PC-3 (cell line): ENCODE results near the gene USP3. TPM values are rescaled to one million over a fixed set of nuclear protein-coding genes. Genes with fewer than 3 reads are reported as not detected.

Source experiments
- ATAC-seq: fragments of 200-7000 bp; cut with Tn5 transposase; 2 replicates; pipeline ENCODE4 v1.9.1; 2020; ENCODE audit warnings: mild to moderate bottlenecking, moderate library complexity
- BruUV-seq: library from RNA; stranded (reverse); fragments of 400-500 nt; replicated peaks from 2 replicates; lab custom pipeline; 2021; lab: Mats Ljungman, UMichigan
- CTCF ChIA-PET: fragments of 300-600 bp; sonication (Branson Sonifier 250); formaldehyde crosslinking; loops from one replicate; lab custom pipeline; 2022; ENCODE audit warnings: antibody characterized with exemption; lab: Charles Lee
- POLR2A ChIA-PET: fragments of 300-600 bp; sonication (Branson Sonifier 250); formaldehyde crosslinking; loops from one replicate; lab custom pipeline; 2022; ENCODE audit warnings: antibody characterized with exemption; ENCODE audit not compliant: unreplicated experiment; lab: Charles Lee
- DNase-seq: peaks from one replicate; pipeline ENCODE4 v3.0.0-alpha.2; 2015
- H2AFZ ChIP-seq: fragments of 300-600 bp; sonication (generic); 2 replicates; pipeline ENCODE4 v1.6.0; 2016; ENCODE audit warnings: antibody characterized with exemption, low read length
- H3F3A ChIP-seq: fragments of 300-600 bp; sonication (generic); one replicate; pipeline ENCODE4 v1.6.0; 2017; ENCODE audit warnings: antibody characterized with exemption, low read length, control low read depth, mild to moderate bottlenecking; ENCODE audit not compliant: unreplicated experiment
- H3K27ac ChIP-seq: fragments of 300-600 bp; sonication (generic); 2 replicates; pipeline ENCODE4 v1.5.1; 2016; ENCODE audit warnings: mild to moderate bottlenecking, low read length
- H3K27me3 ChIP-seq: fragments of 300-600 bp; sonication (generic); 2 replicates; pipeline ENCODE4 v1.6.1; 2016; ENCODE audit warnings: low read length, mixed read lengths
- H3K36me3 ChIP-seq: fragments of 300-600 bp; sonication (generic); 2 replicates; pipeline ENCODE4 v1.6.1; 2016; ENCODE audit warnings: low read depth, mixed run types, low read length, mixed read lengths
- H3K4me1 ChIP-seq: fragments of 300-600 bp; sonication (generic); 2 replicates; pipeline ENCODE4 v1.5.1; 2016; ENCODE audit warnings: low read length; ENCODE audit not compliant: insufficient read depth
- H3K4me2 ChIP-seq: fragments of 300-600 bp; sonication (generic); 2 replicates; pipeline ENCODE4 v1.6.0; 2016; ENCODE audit warnings: low read length
- H3K4me3 ChIP-seq: fragments of 300-600 bp; sonication (generic); 2 replicates; pipeline ENCODE4 v1.5.1; 2016; ENCODE audit warnings: mild to moderate bottlenecking, low read length, mixed read lengths
- H3K79me2 ChIP-seq: fragments of 300-600 bp; sonication (generic); 2 replicates; pipeline ENCODE4 v1.6.1; 2017; ENCODE audit warnings: low read length, mixed read lengths
- H3K9ac ChIP-seq: fragments of 300-600 bp; sonication (generic); 2 replicates; pipeline ENCODE4 v1.6.0; 2016; ENCODE audit warnings: mild to moderate bottlenecking, low read length
- H3K9me2 ChIP-seq: fragments of 300-600 bp; sonication (generic); replicated peaks from 2 replicates; pipeline ENCODE4 v1.6.1; 2016; ENCODE audit warnings: mixed run types, low read length, mixed read lengths
- H3K9me3 ChIP-seq: fragments of 300-600 bp; sonication (generic); 2 replicates; pipeline ENCODE4 v1.6.1; 2016; ENCODE audit warnings: low read length, mixed read lengths
- H4K20me1 ChIP-seq: fragments of 300-600 bp; sonication (generic); 2 replicates; pipeline ENCODE4 v1.6.1; 2016; ENCODE audit warnings: low read length, mixed read lengths
- EZH2 ChIP-seq: fragments of 300-600 bp; sonication (generic); IDR thresholded peaks from one replicate; pipeline ENCODE4 v1.6.1; 2017; ENCODE audit warnings: antibody characterized with exemption, mild to moderate bottlenecking, low read length; ENCODE audit not compliant: unreplicated experiment
- EZH2phosphoT487 ChIP-seq: fragments of 300-600 bp; sonication (generic); IDR thresholded peaks from 2 replicates; pipeline ENCODE4 v1.6.1; 2018; ENCODE audit warnings: mild to moderate bottlenecking, antibody characterized with exemption, low read length, borderline replicate concordance
- intact Hi-C: fragments of 100-400 bp; cut with micrococcal nuclease; formaldehyde crosslinking; loops from 2 replicates; pipeline ENCODE4 v1.9.0; 2023
- total RNA-seq: library from RNA; depleted of rRNA; stranded (reverse); fragments of >200 nt; gene quantifications from 2 replicates; pipeline ENCODE4 v1.2.3, GENCODE V29; 2014; rRNA removed
- TF ChIP-seq, protein P1 (sequence below): fragments of 300-600 bp; sonication (generic); conservative IDR thresholded peaks from 2 replicates; pipeline ENCODE4 v1.5.1; 2017; ENCODE audit warnings: antibody characterized with exemption, low read depth, mild to moderate bottlenecking, low read length

USP3 gene
- total RNA-seq, 1 experiment from 2014 or later = 26.9 TPM

DNA sequence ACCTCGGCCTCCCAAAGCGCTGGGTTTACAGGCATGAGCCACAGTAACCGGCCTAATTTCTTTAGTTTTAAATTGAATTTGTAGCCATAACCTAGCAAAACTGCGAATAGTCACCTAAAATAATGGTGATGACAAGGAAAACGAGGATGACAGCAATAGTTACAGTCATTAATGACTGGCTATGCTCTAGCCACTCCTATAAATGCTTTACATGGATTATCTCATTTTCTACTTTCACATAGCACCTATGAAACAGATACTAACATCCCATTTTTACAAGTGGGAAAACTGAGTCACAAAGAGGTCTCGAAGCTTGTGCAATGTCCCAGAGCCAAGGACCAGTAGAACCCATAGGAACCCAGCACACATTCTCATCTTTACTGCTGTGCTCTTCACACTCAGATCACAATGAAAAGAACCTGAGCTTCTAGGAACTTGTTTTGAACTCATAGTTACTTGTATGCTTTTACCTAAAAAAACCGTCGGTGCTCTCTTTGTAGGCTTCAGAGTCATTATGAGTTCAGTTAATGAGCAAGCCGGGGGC lies 132.2 kb downstream of the USP3 start:
- Histone ChIP-seq H3K79me2 (no peaks in the 10 kb centered on the region), H3K9ac (no peak overlapping the region), H3F3A (no peaks in the 10 kb centered on the region), H4K20me1 (no peaks in the 10 kb centered on the region), H2AFZ (no peak overlapping the region), H3K4me1 (no peaks in the 10 kb centered on the region), H3K4me3 (no peak overlapping the region), H3K4me2 (no peak overlapping the region), H3K27ac (no peak overlapping the region), H3K9me2 (no peaks in the 10 kb centered on the region), H3K27me3 (no peaks in the 10 kb centered on the region), H3K36me3 (peaks cover 23% of the 10 kb centered on the region), H3K9me3 (no peaks in the 10 kb centered on the region)
- intact Hi-C loops = no loop called here
- TF ChIP-seq, protein P1, sequence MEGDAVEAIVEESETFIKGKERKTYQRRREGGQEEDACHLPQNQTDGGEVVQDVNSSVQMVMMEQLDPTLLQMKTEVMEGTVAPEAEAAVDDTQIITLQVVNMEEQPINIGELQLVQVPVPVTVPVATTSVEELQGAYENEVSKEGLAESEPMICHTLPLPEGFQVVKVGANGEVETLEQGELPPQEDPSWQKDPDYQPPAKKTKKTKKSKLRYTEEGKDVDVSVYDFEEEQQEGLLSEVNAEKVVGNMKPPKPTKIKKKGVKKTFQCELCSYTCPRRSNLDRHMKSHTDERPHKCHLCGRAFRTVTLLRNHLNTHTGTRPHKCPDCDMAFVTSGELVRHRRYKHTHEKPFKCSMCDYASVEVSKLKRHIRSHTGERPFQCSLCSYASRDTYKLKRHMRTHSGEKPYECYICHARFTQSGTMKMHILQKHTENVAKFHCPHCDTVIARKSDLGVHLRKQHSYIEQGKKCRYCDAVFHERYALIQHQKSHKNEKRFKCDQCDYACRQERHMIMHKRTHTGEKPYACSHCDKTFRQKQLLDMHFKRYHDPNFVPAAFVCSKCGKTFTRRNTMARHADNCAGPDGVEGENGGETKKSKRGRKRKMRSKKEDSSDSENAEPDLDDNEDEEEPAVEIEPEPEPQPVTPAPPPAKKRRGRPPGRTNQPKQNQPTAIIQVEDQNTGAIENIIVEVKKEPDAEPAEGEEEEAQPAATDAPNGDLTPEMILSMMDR = no peak
- TF ChIP-seq EZH2 = no peak
- TF ChIP-seq EZH2phosphoT487 = no peak
- DNase-seq (no peak), ATAC-seq (no peak)
- ChIA-PET POLR2A (interaction anchor here (0.6 kb wide), 1 partner anchor 62 kb away, joined by 3 read pairs; no protein-coding TSS in a partner anchor), CTCF (no interaction called here)
- BruUV-seq = no TSS peak

DNA sequence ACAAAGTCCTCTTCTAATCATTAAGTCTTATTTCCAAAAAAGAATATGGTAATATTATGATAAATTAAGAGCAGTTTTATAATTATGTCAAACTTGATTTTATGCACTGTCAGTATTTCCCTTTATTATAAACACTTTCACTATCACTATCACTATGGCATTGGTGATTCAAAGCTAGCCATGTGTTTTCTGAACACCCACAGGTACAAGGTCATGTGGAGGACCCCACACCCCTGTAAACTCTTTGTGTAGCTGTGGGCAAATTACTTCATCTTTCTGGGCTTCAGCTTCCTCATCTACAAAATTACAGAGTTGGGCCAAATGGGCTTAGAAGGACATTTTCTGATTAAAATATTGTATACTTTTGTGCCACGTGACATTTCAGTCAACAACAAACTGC lies 134.4 kb downstream of the USP3 start:
- Histone ChIP-seq H3F3A (no peaks in the 10 kb centered on the region), H3K4me3 (no peak overlapping the region), H4K20me1 (no peaks in the 10 kb centered on the region), H3K9me2 (no peaks in the 10 kb centered on the region), H3K9ac (no peak overlapping the region), H3K27ac (no peak overlapping the region), H3K27me3 (no peaks in the 10 kb centered on the region), H3K4me2 (no peak overlapping the region), H2AFZ (no peak overlapping the region), H3K36me3 (peaks cover 18% of the 10 kb centered on the region), H3K9me3 (no peaks in the 10 kb centered on the region), H3K4me1 (no peaks in the 10 kb centered on the region), H3K79me2 (no peaks in the 10 kb centered on the region)
- ChIA-PET POLR2A (no interaction called here), CTCF (no interaction called here)
- DNase-seq (no peak), ATAC-seq (no peak)
- intact Hi-C loops = no loop called here
- TF ChIP-seq EZH2 (no peak), EZH2phosphoT487 (no peak)
- TF ChIP-seq, protein P1 = no peak
- no TSS peak for BruUV-seq

DNA sequence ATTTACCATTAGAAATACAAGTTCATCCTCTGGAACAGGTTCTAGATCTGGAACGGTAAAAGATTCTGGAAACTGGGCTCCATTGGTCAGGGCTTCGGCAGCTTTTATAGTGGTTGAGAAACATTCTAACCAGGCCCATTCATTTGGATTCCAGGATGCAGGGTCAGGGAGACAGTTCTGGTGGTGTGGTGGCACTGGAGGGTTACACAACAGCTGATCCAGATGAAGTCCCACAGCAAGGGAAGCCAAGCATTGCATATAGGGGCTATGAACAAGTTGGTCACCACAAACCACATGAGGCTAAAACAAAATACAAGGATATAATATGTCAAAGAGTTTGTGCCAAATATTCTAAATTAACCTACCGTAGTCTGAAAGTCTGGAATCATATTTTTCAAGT lies 135.8 kb downstream of the USP3 start:
- intact Hi-C loops = no loop called here
- Histone ChIP-seq H3K27me3 (no peaks in the 10 kb centered on the region), H3F3A (no peaks in the 10 kb centered on the region), H3K36me3 (peaks cover 18% of the 10 kb centered on the region), H3K9me3 (no peaks in the 10 kb centered on the region), H3K9ac (no peak overlapping the region), H3K4me1 (no peaks in the 10 kb centered on the region), H3K79me2 (no peaks in the 10 kb centered on the region), H4K20me1 (no peaks in the 10 kb centered on the region), H2AFZ (no peak overlapping the region), H3K27ac (no peak overlapping the region), H3K4me3 (no peak overlapping the region), H3K4me2 (no peak overlapping the region), H3K9me2 (no peaks in the 10 kb centered on the region)
- no peak for DNase-seq
- CTCF ChIA-PET = no interaction called here
- no peak for ATAC-seq
- POLR2A ChIA-PET = no interaction called here
- TF ChIP-seq, protein P1 = no peak
- TF ChIP-seq EZH2phosphoT487 = no peak
- TF ChIP-seq EZH2 = no peak
- BruUV-seq = no TSS peak

Other genes with a start within 250 kb of the USP3 start
- 2.6 and 2.8 TPM in 2 replicates for gene APH1B, start 227.0 kb upstream of the USP3 start, total RNA-seq
- 19.8 and 25.3 TPM in 2 replicates for gene CA12, start 122.7 kb upstream of the USP3 start, total RNA-seq
- gene FBXL22, start 92.8 kb downstream of the USP3 start, total RNA-seq = 0.46 and 2.0 TPM in 2 replicates